Measurements from ENCODE around the gene NGDN. TPM values are rescaled to one million over a fixed set of nuclear protein-coding genes. Genes with fewer than 3 reads are reported as not detected.

NGDN gene
- total and polyA plus RNA-seq, 2 of the 8 experiments (the other 6 are each of a cell fraction or from before 2014, with no cell fraction given) = 39.8 to 48.8 TPM

- no peak for TF ChIP-seq CHD7 (IDR thresholded peaks at IDR 0.05; ENCODE audit: insufficient replicate concordance, low read length)
- TF ChIP-seq TEAD4 (IDR thresholded peaks at IDR 0.05; ENCODE audit: low read depth, low read length) = no peak
These were observed 16.5 kb downstream of the NGDN start (continued) for GRCh38 chr14:23486036-23486435.
